GM23248 (cell line): ENCODE measurements around the gene RAB19. TPM values are rescaled to one million over a fixed set of nuclear protein-coding genes. Genes with fewer than 3 reads are reported as not detected.
"Not testable (repeated sequence)": the region's sequence is repeated elsewhere in the genome, so short reads cannot be mapped to it uniquely, and the experiment has no call there.

Source experiments
- DNase-seq: peaks from one replicate; pipeline ENCODE4 v3.0.0-alpha.2; 2015
- H2AFZ ChIP-seq: fragments of 200-600 bp; sonication (generic); 2 replicates; pipeline ENCODE4 v1.6.1; 2016; ENCODE audit warnings: antibody characterized with exemption
- H3F3A ChIP-seq: fragments of 200-600 bp; sonication (generic); 2 replicates; pipeline ENCODE4 v1.6.1; 2016; ENCODE audit warnings: mild to moderate bottlenecking, antibody characterized with exemption, mixed run types; ENCODE audit not compliant: insufficient read depth
- H3K27ac ChIP-seq: fragments of 200-600 bp; sonication (generic); 2 replicates; pipeline ENCODE4 v1.5.1; 2016; ENCODE audit warnings: mild to moderate bottlenecking
- H3K27me3 ChIP-seq: fragments of 200-600 bp; sonication (generic); replicated peaks from 2 replicates; pipeline ENCODE4 v1.6.1; 2016; ENCODE audit warnings: mild to moderate bottlenecking; ENCODE audit not compliant: insufficient read depth
- H3K36me3 ChIP-seq: fragments of 200-600 bp; sonication (generic); 2 replicates; pipeline ENCODE4 v1.6.1; 2016; ENCODE audit warnings: low read depth, mild to moderate bottlenecking
- H3K4me1 ChIP-seq: fragments of 200-600 bp; sonication (generic); 2 replicates; pipeline ENCODE4 v1.6.1; 2016; ENCODE audit warnings: mild to moderate bottlenecking; ENCODE audit not compliant: insufficient read depth
- H3K4me2 ChIP-seq: fragments of 200-600 bp; sonication (generic); one replicate; pipeline ENCODE4 v1.6.1; 2016; ENCODE audit warnings: mild to moderate bottlenecking; ENCODE audit not compliant: unreplicated experiment
- H3K4me3 ChIP-seq: fragments of 200-600 bp; sonication (generic); 2 replicates; pipeline ENCODE4 v1.5.1; 2016; ENCODE audit warnings: mild to moderate bottlenecking
- H3K79me2 ChIP-seq: fragments of 200-600 bp; sonication (generic); 2 replicates; pipeline ENCODE4 v1.6.1; 2016; ENCODE audit warnings: mild to moderate bottlenecking; ENCODE audit not compliant: insufficient read depth
- H3K9ac ChIP-seq: fragments of 200-600 bp; sonication (generic); 2 replicates; pipeline ENCODE4 v1.6.1; 2016; ENCODE audit warnings: mild to moderate bottlenecking
- H3K9me2 ChIP-seq: fragments of 200-600 bp; sonication (generic); 2 replicates; pipeline ENCODE4 v1.6.1; 2016; ENCODE audit warnings: mixed run types, mild to moderate bottlenecking, moderate library complexity; ENCODE audit not compliant: insufficient read depth
- H3K9me3 ChIP-seq: fragments of 200-600 bp; sonication (generic); one replicate; pipeline ENCODE4 v1.6.1; 2017; ENCODE audit warnings: low read depth
- H4K20me1 ChIP-seq: fragments of 200-600 bp; sonication (generic); 2 replicates; pipeline ENCODE4 v1.6.0; 2016; ENCODE audit not compliant: insufficient read depth
- EZH2 ChIP-seq: fragments of 200-600 bp; sonication (generic); IDR thresholded peaks from 2 replicates; pipeline ENCODE4 v1.6.1; 2018; ENCODE audit warnings: antibody characterized with exemption, mild to moderate bottlenecking; ENCODE audit not compliant: insufficient read depth, poor library complexity, severe bottlenecking
- EZH2phosphoT487 ChIP-seq: fragments of 200-600 bp; sonication (generic); IDR thresholded peaks from 2 replicates; pipeline ENCODE4 v1.6.1; 2018; ENCODE audit warnings: antibody characterized with exemption, moderate library complexity, mild to moderate bottlenecking, low read depth; ENCODE audit not compliant: insufficient read depth
- WGBS, 2 experiments: methylation state at CpG; one replicate each; pipeline ENCODE4 v1.1.6; 2015 to 2017; ENCODE audit warnings: low lambda C conversion rate in 2 of 2, low coverage in 1 of 2; ENCODE audit errors: missing lambda C conversion rate in 2 of 2; 5-methylcytosine and 5-hydroxymethylcytosine counted together
- in situ Hi-C: fragments of 300-500 bp; cut with MboI; formaldehyde crosslinking; loops from 2 replicates; pipeline ENCODE4 v1.15.0; 2020
- polyA plus RNA-seq: library from polyadenylated mRNA; unstranded; fragments of >200 nt; fragmentation: Nextera tagmentation; extraction: Ambion mirVana; gene quantifications from 2 replicates; pipeline ENCODE4 v1.2.1, GENCODE V29; 2016
- total RNA-seq: library from RNA; depleted of rRNA; stranded (reverse); fragments of >200 nt; shearing (Covaris generic); gene quantifications from 2 replicates; pipeline ENCODE4 v1.2.3, GENCODE V29; 2014

The RAB19 gene
- total and polyA plus RNA-seq, 2 experiments from 2014 or later: not detected

DNA sequence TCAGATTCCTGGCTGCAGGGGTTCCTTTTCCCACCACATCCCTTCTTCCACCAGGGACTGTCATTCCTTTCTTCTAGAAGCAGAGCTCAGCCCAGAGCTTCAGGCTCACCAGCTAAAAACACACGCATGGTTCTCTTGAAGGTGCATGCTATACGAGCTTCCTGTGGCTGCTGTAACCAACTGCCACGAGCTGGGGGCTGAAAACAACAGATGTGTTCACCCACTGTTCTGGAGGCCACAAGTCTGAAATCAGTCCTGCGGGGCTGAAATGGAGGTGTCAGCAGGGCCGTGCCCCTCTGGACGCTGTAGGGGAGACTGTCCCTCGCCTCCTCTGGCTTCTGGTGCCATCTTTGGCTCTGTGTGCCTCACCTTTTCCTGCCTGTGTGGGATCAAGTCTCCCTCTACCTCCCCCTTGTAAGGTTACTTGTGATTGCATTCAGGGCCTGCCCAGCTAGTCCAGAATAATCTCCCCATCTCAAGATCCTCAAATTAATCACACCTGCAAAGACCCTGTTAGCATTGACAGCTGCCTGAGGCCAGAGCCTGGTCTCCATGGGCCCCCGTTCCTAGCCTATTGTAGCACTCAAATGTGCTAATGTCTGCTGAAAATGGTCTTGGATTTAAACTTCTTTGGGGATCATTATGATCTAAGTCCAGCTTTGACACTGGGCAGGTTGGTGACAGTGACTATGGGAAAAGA, 13.7 kb downstream of the RAB19 start:
- WGBS, 2 experiments: 49 to 55% methylated on average over 8 of the region's 8 CpGs

DNA sequence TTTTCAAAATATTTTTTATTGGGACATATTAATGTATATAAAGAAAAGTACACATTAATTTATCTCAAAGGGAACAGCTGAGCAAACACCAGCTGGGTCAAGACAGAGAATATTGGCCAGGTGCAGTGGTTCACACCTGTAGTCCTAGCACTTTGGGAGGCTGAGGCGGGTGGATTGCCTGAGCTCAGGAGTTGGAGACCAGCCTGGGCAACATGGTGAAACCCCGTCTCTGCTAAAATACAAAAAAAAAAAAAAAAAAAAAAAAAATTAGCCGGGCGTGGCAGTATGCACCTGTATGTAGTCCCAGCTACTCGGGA, 14.3 kb downstream of the RAB19 start:
- H4K20me1 ChIP-seq, H3K79me2 ChIP-seq, H3K4me1 ChIP-seq, H3K4me3 ChIP-seq, H2AFZ ChIP-seq, H3K27ac ChIP-seq, H3K9me2 ChIP-seq, H3K36me3 ChIP-seq, H3K27me3 ChIP-seq, in situ Hi-C loops, DNase-seq, H3K9ac ChIP-seq, H3F3A ChIP-seq, H3K9me3 ChIP-seq, H3K4me2 ChIP-seq: not testable (repeated sequence)
- 54 to 62% methylated on average over 4 to 5 of the region's 5 CpGs for WGBS, 2 experiments

More for the DNA sequence above, 13.7 kb downstream of the RAB19 start:
- no peak overlapping the region for H2AFZ ChIP-seq
- no peak overlapping the region for H3K4me3 ChIP-seq
- H3K36me3 ChIP-seq: no peaks in the 10 kb centered on the region
- no peaks in the 10 kb centered on the region for H4K20me1 ChIP-seq
- H3K9me2 ChIP-seq: no peaks in the 10 kb centered on the region
- no peak for DNase-seq
- H3K27ac ChIP-seq: no peak overlapping the region
- no peaks in the 10 kb centered on the region for H3F3A ChIP-seq
- H3K4me1 ChIP-seq: no peaks in the 10 kb centered on the region
- no peak overlapping the region for H3K9ac ChIP-seq
- H3K9me3 ChIP-seq: no peaks in the 10 kb centered on the region
- H3K4me2 ChIP-seq: no peak overlapping the region
- H3K27me3 ChIP-seq: peaks cover 4% of the 10 kb centered on the region
- H3K79me2 ChIP-seq: no peaks in the 10 kb centered on the region
- TF ChIP-seq EZH2 (no peak), EZH2phosphoT487 (no peak)
- in situ Hi-C loops: no loop called here

DNA sequence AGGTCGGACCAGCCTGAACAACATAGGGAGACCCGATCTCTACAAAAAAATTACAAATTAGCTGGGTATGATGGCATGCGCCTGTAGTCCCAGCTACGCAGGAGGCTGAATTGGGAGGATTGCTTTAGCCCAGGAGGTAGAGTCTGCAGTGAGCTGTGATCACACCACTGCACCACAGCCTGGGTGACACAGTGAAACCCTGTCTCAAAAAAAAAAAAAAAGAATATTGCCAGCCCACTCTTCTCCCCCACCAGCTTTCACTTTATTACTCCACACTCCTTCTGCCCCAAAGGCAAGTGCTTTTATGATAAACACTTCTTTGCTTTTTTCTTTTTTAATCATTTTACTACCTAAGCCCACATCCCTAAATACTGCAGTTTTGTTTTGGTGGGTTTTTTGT, 14.8 kb downstream of the RAB19 start:
- Histone ChIP-seq H3K4me3 (no peak overlapping the region), H2AFZ (no peak overlapping the region), H3K27me3 (peaks cover 4% of the 10 kb centered on the region), H3F3A (no peaks in the 10 kb centered on the region), H3K9me3 (no peaks in the 10 kb centered on the region), H3K9ac (no peak overlapping the region), H3K9me2 (no peaks in the 10 kb centered on the region), H3K79me2 (no peaks in the 10 kb centered on the region), H4K20me1 (no peaks in the 10 kb centered on the region), H3K4me2 (no peak overlapping the region), H3K4me1 (no peaks in the 10 kb centered on the region), H3K27ac (no peak overlapping the region), H3K36me3 (no peaks in the 10 kb centered on the region)
- WGBS, 2 experiments: 62 to 63% methylated on average over 4 of the region's 4 CpGs
- TF ChIP-seq EZH2: no peak
- TF ChIP-seq EZH2phosphoT487: no peak
- no peak for DNase-seq
- in situ Hi-C loops: no loop called here

- no peaks in the 10 kb centered on the region for H3K4me1 ChIP-seq
- no peak for DNase-seq
- H3K4me3 ChIP-seq: no peak overlapping the region
- H3K27me3 ChIP-seq: peaks cover 4% of the 10 kb centered on the region
- no peaks in the 10 kb centered on the region for H3K9me3 ChIP-seq
- TF ChIP-seq EZH2 (no peak), EZH2phosphoT487 (no peak)
- no peak overlapping the region for H3K9ac ChIP-seq
- H3F3A ChIP-seq: no peaks in the 10 kb centered on the region
- no peaks in the 10 kb centered on the region for H3K36me3 ChIP-seq
- in situ Hi-C loops: no loop called here
- no peak overlapping the region for H3K27ac ChIP-seq
- H3K79me2 ChIP-seq: no peaks in the 10 kb centered on the region
- no peak overlapping the region for H2AFZ ChIP-seq
- H3K9me2 ChIP-seq: no peaks in the 10 kb centered on the region
- 57 to 60% methylated on average over 2 of the region's 2 CpGs for WGBS, 2 experiments
- H4K20me1 ChIP-seq: no peaks in the 10 kb centered on the region
- no peak overlapping the region for H3K4me2 ChIP-seq
Measured at GRCh38 chr7:140421521-140421920, 17.7 kb downstream of the RAB19 start.

- peaks cover 4% of the 10 kb centered on the region for H3K27me3 ChIP-seq
- in situ Hi-C loops: no loop called here
- H2AFZ ChIP-seq: no peak overlapping the region
- H3K79me2 ChIP-seq: no peaks in the 10 kb centered on the region
- no peaks in the 10 kb centered on the region for H3K36me3 ChIP-seq
- no peak overlapping the region for H3K27ac ChIP-seq
- no peaks in the 10 kb centered on the region for H4K20me1 ChIP-seq
- H3K4me2 ChIP-seq: no peak overlapping the region
- TF ChIP-seq EZH2 (no peak), EZH2phosphoT487 (no peak)
- no peak overlapping the region for H3K9ac ChIP-seq
- H3F3A ChIP-seq: no peaks in the 10 kb centered on the region
- no peaks in the 10 kb centered on the region for H3K4me1 ChIP-seq
- no peak overlapping the region for H3K4me3 ChIP-seq
- DNase-seq: no peak
- WGBS, 2 experiments: 36 to 43% methylated on average over 3 of the region's 3 CpGs
- H3K9me2 ChIP-seq: no peaks in the 10 kb centered on the region
- no peaks in the 10 kb centered on the region for H3K9me3 ChIP-seq
Measured at GRCh38 chr7:140423501-140423900, 19.6 kb downstream of the RAB19 start.
